ENCODE measurements around the gene LRCH2.
"Not testable (repeated sequence)": the region's sequence is repeated elsewhere in the genome, so short reads cannot be mapped to it uniquely, and the experiment has no call there.

LRCH2 gene

DNA sequence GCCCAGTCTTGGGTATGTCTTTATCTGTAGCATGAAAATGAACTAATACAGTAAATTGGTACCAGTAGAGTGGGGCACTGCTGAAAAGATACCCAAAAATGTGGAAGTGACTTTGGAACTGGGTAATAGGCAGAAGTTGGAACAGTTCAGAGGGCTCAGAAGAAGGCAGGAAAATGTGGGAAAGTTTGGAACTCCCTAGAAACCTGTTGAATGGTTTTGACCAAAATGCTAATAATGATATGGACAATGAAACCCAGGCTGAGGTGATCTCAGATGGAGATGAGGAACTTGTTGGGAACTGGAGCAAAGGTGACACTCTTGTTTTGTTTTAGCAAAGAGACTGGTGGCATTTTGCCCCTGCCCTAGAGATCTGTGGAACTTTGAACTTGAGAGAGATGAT is 24.3 kb downstream of the LRCH2 start:
- not testable (repeated sequence) for DNase-seq

- no peak for DNase-seq
These were observed 29.9 kb downstream of the LRCH2 start for GRCh38 chrX:115204040-115204439.

DNA sequence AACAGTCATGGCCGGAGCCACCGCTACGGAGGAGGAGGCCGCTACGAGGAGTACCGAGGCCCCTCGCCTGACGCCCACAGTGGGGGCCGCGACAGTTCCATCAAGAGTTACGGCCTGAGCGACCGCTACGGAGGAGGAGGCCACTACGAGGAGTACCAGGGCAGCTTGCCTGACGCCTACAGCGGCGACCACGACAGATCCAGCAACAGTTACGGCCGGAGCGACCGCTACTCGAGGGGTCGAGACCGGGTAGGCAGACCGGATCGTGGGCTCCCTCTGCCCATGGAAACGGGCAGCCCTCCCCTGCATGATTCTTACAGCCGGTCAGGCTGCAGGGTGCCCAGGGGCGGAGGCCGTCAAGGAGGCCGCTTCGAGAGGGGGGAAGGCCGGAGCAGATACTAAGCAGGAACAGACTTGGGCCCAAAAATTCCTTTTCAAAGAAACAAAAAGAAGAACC is 41.6 kb downstream of the LRCH2 start:
- DNase-seq: no peak

DNA sequence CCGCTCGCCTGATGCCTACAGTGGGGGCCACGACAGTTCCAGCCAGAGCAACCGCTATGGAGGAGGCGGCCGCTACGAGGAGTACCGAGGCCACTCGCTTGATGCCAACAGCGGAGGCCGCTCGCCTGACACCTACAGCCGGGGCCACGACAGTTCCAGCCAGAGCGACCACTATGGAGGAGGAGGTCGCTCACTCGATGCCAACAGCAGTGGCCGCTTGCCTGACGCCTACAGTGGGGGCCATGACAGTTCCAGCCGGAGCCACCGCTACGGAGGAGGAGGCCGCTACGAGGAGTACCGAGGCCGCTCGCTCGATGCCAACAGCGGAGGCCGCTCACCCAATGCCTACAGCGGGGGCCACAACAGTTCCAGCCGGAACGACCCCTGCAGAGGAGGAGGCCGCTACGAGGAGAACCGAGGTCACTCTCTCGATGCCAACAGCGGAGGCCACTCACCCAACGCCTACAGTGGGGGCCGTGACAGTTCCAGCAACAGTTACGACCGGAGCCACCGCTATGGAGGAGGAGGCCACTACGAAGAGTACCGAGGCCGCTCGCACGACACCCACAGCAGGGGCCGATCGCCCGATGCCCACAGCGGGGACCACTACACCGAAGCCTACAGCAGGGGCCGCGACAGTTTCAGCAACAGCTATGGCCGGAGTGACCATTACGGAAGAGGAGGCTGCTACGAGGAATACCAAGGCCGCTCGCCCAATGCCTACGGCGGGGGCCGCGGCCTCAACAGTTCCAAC is 42.2 kb downstream of the LRCH2 start:
- DNase-seq: no peak

DNA sequence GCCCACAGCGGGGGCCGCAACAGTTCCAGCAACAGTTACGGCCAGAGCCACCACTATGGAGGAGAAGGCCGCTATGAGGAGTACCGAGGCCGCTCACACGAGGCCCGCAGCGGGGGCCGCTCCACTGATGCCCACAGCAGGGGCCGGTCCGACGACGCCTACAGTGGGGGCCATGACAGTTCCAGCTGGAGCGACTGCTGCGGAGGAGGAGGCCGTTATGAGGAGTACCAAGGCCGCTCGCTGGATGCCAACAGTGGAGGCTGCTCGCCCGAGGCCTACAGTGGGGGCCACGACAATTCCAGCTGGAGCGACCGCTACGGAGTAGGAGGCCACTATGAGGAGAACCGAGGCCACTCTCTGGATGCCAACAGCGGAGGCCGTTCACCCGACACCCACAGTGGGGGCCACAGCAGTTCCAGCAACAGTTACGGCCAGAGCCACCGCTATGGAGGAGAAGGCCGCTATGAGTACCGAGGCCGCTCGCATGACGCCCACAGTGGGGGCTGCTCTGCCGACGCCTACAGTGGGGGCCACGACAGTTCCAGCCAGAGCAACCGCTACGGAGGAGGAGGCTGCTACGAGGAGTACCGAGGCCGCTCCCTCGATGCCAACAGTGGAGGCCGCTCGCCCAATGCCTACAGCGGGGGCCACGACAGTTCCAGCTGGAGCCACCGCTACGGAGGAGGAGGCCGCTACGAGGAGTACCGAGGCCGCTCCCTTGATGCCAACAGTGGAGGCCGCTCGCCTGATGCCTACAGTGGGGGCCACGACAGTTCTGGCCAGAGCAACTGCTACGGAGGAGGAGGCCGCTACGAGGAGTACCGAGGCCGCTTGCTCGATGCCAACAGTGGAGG is 43.0 kb downstream of the LRCH2 start:
- no peak for DNase-seq

- DNase-seq: no peak
These were observed 44.0 kb downstream of the LRCH2 start for GRCh38 chrX:115189646-115190635.

DNA sequence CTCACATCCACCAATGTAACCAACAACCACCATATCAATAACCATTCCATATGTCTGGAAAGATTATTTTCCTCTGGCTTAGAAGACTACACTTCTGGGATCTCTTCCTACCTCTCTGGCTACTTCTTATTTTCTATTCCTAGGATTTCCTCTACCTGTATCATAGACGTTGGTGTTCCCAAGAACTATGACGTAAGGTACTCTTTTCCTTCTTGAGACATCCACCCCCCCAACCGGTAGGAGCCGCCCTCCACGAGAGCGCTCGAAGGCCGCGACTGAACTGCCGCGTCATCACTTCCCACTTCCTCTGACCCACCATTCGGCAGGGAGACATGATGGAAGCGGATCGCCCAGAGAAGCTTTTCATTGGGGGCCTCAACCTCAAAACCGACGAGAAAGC is 44.8 kb downstream of the LRCH2 start, which contains the start of gene RBMXL3:
RBMXL3 (plus strand) TSS at position 301 of the 400 bp plus-strand sequence; CDS start at position 333, 32 bp downstream.
- DNase-seq: no peak

DNA sequence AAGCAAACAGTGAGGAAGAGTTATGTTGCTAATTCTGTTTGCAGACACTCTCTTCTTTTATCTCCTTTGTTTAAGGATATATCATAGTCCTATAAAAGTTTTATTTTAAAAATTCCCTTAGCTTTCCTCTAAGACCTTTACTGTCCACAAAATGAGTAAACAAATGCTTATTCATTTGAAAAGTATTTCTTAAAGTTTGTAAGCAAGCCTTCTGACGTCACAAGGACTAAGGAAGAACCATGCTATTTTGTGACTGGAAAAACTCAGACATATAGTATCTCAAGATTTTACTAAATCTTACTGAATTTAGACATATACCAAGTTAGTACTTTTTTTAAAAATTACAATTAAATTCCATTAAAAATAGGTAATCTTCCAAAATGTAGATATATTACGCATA is 49.9 kb downstream of the LRCH2 start:
- no peak for DNase-seq

- DNase-seq: no peak
These were observed 55.4 kb downstream of the LRCH2 start for GRCh38 chrX:115178473-115178872.

DNA sequence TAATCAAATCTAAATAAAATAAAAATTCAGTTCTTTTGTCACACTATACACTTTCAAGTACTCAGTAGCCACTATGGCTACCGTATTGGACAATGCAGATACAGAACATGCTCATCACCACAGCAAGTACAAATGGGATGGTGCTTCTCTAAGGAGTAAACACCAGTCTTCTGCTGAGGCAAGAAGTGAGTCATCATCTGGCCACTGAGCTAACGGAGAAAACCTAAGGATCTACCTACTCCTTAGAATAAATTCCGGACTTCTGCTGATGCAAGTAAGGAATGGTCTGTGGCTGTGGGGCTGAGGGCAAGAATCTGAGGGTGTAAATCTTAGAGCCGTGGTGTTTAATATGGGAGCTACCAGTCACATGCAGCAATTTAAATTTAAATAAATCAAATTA is 56.0 kb downstream of the LRCH2 start:
- DNase-seq: no peak

GRCh38 chrX:115174548-115174947 is 59.3 kb downstream of the LRCH2 start:
- DNase-seq: no peak

DNA sequence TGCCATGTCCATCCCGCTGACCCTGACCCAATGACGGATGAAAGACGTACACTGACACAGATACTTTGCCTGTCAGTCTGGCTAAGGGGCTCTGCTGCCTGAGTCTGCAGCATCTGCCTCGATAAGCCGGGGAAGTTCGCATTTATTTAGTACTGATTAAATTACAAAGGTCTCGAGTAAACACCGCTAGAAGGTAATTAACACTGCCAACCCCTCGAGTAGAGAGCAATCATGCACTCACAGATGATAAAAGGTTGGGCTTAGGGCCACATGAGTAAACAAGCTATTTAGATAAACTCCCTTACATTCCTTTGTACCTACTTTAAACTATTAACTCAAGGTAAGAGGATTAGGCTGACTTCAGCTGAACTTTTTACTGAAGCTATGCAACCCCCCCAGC is 60.7 kb downstream of the LRCH2 start:
- no peak for DNase-seq

DNA sequence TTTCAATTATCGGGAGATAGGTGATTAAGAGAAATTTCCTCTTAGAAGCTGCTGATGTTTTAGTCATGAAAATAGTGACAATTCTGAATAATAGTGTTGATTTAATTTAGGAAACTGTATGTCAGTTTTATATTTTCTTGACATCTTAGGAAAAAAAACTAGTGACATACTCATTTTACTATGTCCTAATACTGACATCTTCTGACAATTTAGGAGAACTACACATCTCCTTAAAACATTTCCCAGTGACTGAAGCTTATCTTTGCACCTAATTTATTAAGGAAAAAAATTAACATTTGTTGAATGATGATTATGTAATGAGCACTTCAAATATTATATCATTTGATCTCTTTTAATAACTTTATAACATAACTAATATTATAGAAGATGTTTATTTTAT is 86.7 kb downstream of the LRCH2 start:
- DNase-seq: no peak

DNA sequence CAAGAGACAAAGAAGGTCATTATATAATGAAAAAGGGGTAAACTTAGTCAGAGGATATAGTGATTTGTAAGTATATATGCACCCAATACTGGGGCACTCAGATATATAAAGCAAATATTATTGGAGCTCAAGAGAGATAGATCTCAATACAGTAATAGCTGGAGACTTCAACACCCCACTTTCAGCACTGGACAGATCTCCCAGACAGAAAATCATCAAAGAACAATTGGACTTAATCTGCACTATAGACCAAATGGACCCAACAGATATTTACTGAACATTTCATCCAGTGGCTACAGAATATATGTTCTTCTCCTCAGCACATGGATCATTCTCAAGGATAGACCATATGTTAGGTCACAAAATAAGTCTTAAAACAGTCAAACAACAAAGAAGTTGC is 91.8 kb downstream of the LRCH2 start:
- DNase-seq: no peak

GRCh38 chrX:115138040-115138439 is 95.9 kb downstream of the LRCH2 start:
- no peak for DNase-seq

- DNase-seq: no peak
These were observed 99.5 kb downstream of the LRCH2 start for GRCh38 chrX:115134382-115134781.

- no peak for DNase-seq
These were observed 121.5 kb downstream of the LRCH2 start for GRCh38 chrX:115112411-115112810.

- no peak for DNase-seq
These were observed 135.0 kb downstream of the LRCH2 start for GRCh38 chrX:115098897-115099296.

- DNase-seq: no peak
These were observed 140.7 kb downstream of the LRCH2 start for GRCh38 chrX:115093191-115093590.

GRCh38 chrX:115089419-115089818 is 144.5 kb downstream of the LRCH2 start:
- DNase-seq: no peak

GRCh38 chrX:115068896-115069295 is 165.0 kb downstream of the LRCH2 start:
- DNase-seq: no peak

- DNase-seq: no peak
These were observed 166.1 kb downstream of the LRCH2 start for GRCh38 chrX:115067812-115068211.

- no peak for DNase-seq
These were observed 168.6 kb downstream of the LRCH2 start for GRCh38 chrX:115065304-115065703.

Data from left hindlimb (tissue), 1 donor.